NCI-H2029 (cell line): ENCODE data around the gene ALDH8A1.

Experiments used
- DNase-seq: peaks from one replicate; lab custom pipeline; 2025; lab: John Stamatoyannopoulos, UW

ALDH8A1 gene

GRCh38 chr6:134951494-134952263 lies 1.8 kb upstream of the ALDH8A1 start:
- DNase-seq = no peak

GRCh38 chr6:134950482-134950881 lies 581 bp upstream of the ALDH8A1 start:
- no peak for DNase-seq

GRCh38 chr6:134948691-134949090 lies 1.2 kb downstream of the ALDH8A1 start:
- DNase-seq = no peak

- DNase-seq = no peak
These were observed 1.8 kb downstream of the ALDH8A1 start for GRCh38 chr6:134948142-134948541.

GRCh38 chr6:134945045-134945444 lies 4.9 kb downstream of the ALDH8A1 start:
- no peak for DNase-seq

GRCh38 chr6:134943522-134944111 lies 6.3 kb downstream of the ALDH8A1 start:
- no peak for DNase-seq

- no peak for DNase-seq
These were observed 11.0 kb downstream of the ALDH8A1 start for GRCh38 chr6:134938896-134939295.

- DNase-seq = no peak
These were observed 12.5 kb downstream of the ALDH8A1 start for GRCh38 chr6:134937426-134937825.

GRCh38 chr6:134936931-134937330 lies 13.0 kb downstream of the ALDH8A1 start:
- DNase-seq = no peak

GRCh38 chr6:134936476-134936875 lies 13.4 kb downstream of the ALDH8A1 start:
- DNase-seq = no peak

- DNase-seq = no peak
These were observed 15.0 kb downstream of the ALDH8A1 start for GRCh38 chr6:134934793-134935485.

- DNase-seq = no peak
These were observed 17.1 kb downstream of the ALDH8A1 start for GRCh38 chr6:134932535-134933470.

GRCh38 chr6:134932098-134932497 lies 17.8 kb downstream of the ALDH8A1 start:
- DNase-seq = no peak

GRCh38 chr6:134930463-134930862 lies 19.4 kb downstream of the ALDH8A1 start:
- no peak for DNase-seq

- no peak for DNase-seq
These were observed 21.6 kb downstream of the ALDH8A1 start for GRCh38 chr6:134928151-134928900.

GRCh38 chr6:134925800-134926199 lies 24.1 kb downstream of the ALDH8A1 start:
- DNase-seq = no peak

- DNase-seq = no peak
These were observed 28.1 kb downstream of the ALDH8A1 start for GRCh38 chr6:134921721-134922261.

GRCh38 chr6:134921276-134921675 lies 28.6 kb downstream of the ALDH8A1 start:
- no peak for DNase-seq

- DNase-seq = no peak
These were observed 29.5 kb downstream of the ALDH8A1 start for GRCh38 chr6:134920422-134920821.

GRCh38 chr6:134918418-134918961 lies 31.4 kb downstream of the ALDH8A1 start:
- DNase-seq = no peak

GRCh38 chr6:134911547-134911946 lies 38.4 kb downstream of the ALDH8A1 start:
- DNase-seq = no peak
